NOMO-1 treated with DMSO at 0.1 percent for 48 hours (cell line): ENCODE data around the gene SNRNP27.
A peak's percentile ranks its signal among the peaks of the same experiment; 100 is the strongest.

Experiments used
- DNase-seq: peaks from one replicate; lab custom pipeline; 2025; ENCODE audit not compliant: unreplicated experiment; lab: John Stamatoyannopoulos, UW

The SNRNP27 gene

DNA sequence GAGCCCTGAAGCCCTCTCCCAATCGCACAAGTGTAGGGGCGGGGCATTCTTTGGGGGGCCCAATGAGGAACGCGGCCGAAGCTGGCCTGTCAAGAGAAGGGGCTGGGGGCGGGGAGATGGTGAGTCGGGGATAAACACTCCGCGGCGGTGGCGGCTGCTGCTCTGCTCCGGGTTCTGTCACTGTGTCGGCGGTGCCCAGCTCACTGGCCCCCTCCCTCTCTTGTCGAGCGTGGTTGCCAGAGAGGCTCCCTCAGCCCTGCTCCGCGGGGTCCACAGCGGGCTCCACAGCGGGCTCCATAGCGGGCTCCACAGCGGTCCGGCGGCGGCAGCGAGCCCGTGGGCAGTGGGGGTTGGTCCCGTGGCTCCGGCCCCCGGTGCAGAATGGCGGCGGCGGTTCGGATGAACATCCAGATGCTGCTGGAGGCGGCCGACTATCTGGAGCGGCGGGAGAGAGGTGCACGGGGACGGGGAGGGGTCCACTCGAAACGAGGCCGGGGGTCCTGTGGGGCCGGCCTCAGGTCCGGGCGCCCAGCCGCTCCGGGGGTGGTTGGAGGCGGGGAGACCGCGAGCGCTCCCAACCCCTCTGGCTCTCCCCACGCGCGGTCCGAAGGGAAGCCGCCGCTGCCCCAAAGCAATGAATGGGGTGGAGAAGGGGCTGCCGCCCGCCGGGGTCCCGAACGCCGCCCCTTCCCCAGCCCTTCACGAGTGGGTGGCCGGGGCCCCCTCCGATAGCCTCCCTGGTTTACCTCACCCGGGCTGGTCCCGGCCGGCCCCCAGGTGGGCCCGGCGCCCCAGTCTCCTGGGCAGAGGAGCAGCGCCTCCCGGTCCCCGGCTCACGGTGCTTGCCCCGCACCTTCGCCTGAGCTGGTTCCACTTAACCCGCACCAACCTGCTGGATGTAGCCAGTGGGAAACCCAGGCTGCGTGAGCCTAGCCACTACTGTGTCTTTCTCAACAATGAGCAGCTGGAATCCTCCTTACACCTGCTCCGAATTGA, 21.5 kb downstream of the SNRNP27 start, which contains the start of gene MXD1:
MXD1 (plus strand) TSS at position 160 of the 996 bp plus-strand sequence; CDS start at position 382, 222 bp downstream.
- DNase-seq, result no peak

DNA sequence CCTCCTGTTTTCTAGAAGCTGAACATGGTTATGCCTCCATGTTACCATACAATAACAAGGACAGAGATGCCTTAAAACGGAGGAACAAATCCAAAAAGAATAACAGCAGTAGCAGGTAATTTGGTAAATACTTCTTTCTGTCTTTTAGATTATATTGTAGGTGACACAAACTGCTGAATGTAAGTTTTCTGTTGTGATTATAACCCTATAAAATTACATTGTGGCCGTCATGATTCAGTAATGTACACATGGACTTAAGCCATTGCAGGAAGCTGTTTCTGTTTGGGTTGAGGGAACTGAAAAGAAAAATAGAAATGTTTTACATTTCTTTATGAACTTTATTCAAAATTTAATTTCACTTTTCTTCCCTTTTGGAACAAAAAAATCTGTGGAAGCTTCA, 22.4 kb downstream of the SNRNP27 start:
- DNase-seq, result no peak

DNA sequence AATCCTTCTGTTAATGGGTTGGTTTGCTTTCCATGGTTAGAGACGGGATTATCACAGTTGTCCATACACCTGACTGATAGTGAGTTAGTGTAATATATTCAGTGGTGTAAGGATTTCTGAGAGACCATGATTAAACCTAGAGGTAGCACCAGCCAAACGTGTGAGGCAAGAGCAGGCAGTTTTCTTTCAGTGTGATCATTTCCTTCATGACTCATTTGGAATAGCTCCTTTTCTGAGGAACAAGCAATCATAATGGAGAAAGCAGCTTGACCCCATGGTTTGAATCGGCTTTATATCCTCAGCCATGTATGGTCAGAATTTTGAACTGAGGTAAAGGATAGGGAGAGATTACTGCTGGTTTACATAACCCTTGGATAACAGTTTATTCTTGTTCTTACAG, 24.1 kb downstream of the SNRNP27 start:
- peak; percentile 31 for DNase-seq

DNA sequence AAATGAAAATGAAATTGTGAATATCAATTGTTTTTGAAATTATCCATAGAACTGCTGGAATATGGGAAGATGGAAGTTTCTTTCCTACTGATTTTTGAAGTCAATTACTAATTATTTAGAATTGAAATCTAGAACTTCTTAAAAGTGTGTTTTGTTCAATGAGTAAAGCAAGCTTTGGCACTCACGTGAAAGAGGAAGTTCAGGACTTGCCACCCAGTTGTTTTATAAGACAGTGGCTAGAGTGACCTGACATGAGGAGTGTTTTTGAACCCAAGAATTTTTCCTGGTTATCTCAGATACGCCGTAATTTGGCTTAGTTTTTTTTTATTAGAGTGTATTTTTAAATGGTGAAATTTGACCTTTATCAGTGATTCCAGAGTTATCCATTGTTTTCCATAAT, 24.6 kb downstream of the SNRNP27 start:
- DNase-seq, result peak; percentile 70

DNA sequence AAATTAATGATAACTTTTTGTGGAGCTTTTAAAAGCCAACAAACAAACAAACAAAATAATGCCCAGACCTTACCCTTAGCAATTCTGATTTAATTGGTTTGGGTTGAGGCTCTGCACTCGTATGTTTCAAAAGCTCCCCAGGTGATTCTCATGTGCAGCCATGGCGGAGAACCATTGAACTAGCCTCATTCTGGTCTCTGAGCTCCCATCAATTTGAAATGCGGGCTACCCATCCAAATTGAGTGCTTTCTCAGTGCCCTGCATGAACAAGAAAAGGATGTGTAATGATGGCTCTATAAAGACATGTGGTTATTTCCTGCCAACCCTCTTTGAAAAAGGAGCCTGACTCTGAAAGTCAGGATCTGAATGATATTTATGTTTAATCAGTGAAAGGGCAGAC, 29.4 kb downstream of the SNRNP27 start:
- DNase-seq, result no peak

DNA sequence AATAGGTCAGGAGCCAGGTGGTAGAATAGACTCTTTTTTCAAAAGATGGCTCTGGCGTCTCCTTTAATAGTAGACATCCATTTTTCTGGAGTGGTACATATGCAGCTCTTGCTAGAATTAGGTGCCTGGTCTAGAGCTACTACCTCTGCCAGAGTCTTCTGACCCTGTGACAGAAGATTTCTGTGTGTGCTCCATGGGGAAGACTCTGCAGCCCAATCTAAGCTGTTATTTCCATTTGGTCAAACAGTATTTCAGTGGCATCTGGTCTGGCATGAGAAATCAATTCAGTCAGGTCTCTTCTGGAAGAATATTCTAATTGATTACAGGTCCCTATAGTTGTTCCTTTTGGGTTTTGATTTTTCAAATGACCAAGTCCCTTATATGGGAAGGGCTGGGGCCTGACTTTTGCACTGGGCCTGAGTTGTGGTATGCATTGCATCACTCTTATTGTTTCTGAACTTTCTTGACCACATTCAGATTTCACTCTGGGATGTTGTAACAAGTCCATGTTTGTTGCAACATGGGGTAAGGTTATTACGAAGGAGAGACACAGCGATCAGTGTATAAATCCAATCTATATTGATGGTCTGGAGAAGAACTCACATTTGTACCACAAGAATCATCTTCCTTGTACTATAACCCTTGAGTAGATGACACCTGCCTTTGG, 33.2 kb downstream of the SNRNP27 start:
- peak; percentile 87 for DNase-seq

DNA sequence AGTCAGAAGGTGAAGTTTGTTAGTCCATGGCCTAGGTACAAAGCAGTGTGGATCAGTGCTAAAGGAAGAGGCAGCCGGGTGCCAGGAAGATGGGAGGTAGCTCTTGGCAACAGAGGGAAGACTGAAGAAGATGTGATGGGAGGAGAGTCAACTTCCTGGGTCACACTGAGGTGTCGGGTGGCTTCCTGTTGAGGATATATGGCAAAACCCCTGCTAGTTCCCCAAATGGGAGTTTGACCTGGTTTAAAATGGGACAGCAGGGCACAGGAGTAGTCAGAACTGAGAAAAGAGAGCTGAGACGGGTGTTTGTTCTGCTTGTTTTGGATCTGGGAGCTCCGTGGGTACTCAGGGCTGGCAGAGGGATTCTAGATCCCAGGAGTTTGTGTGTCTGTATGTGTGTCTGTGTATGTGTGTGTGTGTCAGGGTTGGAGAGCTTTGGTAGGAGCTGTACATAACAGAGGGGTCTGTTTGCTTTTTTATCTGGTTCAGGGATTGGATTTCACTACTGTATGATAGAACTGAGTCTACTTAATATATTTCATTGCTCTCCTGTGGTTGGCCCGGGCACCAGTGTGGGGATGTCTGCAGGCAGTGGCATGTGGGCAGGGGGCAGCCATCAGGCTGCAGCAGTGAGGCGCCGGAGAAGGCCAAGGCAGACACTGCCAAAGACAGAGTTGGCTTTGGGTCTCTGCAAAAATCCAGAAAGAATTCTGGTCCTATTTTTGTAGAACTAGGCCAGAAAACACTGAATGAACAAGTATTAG, 38.3 kb downstream of the SNRNP27 start:
- DNase-seq, result peak; percentile 12

DNA sequence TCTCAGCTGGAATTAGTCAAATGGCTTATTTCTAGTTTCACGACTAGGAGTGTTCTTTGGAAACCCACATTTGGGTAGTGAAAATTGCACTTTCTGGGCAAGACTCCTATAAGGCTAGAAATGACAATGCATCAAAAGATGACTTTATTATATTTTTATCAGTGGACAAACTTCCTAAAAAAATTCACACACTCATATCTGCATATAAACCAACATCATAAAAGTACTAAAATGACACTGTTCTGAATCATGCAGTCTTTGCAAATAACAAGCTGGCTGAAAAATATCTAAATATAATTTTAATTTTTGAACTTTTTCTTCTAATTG, 38.8 kb downstream of the SNRNP27 start:
- DNase-seq, result no peak

DNA sequence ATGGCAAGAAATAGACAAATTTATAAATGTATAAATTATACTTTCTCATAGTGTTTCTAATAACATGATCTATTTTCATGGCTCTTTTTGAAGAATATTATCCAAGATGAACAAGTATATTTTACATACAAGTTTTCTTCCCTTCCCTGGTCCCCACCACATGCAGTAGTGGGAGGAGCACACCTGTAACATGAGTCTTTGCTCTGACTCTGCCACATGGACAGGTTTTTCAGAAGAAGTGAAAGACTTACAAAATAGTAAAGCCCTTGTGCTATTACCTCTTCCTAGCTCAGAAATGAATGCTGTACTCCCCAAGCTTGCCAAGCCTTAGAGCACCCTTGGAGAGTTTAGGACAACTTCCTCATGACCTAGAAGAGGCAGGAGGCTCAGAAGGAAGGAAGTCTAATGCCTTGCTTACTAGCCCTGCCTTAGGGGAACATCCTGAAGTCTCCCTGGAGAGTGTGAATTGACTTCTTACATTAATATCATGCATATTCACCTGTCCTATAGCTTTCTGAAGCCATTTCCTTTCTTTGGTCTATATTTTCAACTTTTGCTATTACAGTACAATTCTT, 39.6 kb downstream of the SNRNP27 start:
- DNase-seq, result peak; percentile 32

DNA sequence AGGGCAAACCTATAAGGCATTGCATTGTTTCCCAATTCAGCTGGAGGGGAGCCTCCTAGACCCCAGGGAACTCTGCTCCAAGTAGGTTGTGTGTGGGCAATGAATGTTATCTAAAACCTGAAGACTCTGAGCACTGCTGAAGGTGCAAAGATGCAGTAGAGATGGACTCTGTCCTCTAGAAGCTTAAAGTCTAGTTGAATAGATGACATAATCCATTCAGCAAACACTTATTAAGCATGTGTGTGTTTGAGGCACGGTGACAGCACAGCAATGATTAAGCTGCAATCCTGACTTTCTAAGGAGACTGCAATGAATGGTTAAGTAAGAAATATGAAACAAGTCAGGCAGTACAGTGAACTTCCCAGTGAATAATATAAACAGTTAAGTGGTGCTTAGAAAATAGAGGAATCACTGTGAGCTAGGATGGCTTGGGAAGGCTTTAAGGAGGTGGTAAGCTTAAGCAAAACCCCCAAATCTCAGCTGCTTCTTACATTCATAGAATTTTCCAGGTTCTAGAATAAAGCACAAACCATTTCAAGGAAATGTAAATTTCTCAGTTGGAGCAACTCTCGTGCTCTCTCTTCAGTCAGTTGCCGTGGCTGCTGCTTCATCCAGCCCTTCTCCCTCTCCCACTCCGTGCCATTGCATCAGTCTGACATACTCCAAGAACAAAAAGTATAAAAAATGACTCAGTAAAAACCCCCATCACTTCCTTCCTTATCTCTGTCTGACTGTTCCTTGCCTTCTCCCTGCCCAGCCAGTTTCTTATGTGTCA, 40.3 kb downstream of the SNRNP27 start:
- peak; percentile 53 for DNase-seq

DNA sequence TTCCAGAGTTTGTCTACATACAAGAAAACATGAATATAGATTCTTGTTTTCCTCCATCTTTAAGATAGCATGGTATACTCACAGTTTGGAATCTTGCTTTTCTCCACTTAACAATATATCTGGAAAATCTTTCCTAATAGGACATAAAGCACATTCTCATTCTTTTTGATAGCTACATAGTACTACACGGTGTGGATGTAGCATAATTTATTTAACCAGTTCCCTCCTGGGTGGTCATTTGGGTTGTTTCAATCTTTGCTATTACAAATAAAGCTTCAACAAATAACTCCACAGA, 40.8 kb downstream of the SNRNP27 start:
- no peak for DNase-seq

DNA sequence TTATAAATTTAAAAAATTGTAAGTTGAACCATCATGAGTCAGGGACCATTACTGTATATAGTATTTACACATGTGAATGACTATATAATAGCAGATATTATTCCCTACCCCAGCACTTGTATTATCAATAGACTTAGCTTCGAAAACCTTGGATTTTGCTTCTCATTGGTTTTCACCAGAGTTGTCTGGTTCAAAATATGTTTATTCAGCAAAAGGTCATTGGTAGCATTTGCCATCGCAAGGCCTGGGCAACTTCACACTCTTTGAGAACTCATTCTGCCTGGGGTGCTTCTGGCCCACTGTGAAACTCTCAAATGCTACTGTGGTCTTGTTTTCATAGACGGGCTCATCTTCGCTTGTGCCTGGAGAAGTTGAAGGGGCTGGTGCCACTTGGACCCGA, 41.3 kb downstream of the SNRNP27 start:
- DNase-seq, result no peak

DNA sequence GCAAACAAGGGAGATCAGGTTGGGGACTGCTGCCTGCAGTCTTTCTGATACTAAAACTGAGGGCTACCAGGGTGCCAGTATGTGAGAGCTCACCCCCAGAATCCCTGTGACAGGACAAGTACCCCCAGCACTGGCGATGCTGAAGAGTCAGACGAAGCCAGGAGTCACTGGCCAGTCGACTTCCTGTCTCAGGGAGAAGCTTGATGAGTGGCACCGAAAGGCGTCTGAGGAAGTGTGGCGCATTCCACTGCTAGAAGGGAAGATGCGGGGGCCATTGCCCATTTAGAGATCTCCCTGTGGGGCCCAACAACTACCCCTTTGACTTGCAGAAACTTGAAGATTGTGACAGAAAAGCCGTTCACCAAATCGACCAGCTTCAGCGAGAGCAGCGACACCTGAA, 43.1 kb downstream of the SNRNP27 start:
- no peak for DNase-seq

DNA sequence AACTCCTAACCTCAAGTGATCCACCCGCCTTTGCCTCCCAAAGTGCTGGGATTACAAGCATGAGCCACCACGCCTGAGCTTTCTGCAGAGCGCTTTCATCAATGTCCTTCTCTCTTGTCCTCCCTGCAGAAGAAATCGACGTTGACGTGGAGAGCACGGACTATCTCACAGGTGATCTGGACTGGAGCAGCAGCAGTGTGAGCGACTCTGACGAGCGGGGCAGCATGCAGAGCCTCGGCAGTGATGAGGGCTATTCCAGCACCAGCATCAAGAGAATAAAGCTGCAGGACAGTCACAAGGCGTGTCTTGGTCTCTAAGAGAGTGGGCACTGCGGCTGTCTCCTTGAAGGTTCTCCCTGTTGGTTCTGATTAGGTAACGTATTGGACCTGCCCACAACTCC, 44.2 kb downstream of the SNRNP27 start:
- no peak for DNase-seq

DNA sequence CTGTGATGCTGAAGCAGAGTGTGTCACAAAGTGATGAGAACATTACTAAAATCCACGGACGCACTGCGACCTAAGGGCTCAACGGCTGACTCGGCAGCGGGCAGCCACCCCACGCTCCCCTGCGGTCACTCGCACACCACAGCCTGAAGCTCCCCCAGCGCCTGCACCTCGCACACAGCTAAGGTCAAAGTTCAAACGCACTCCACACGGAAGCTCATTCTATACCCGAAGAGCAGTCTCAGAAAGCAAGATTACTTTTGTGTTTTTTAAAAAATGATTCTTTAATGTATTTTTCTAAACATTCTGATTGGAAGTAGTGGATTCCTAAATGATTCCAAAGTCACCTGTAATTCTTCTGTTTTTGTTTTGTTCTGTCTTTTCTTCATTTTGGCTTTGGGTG, 46.0 kb downstream of the SNRNP27 start:
- DNase-seq, result no peak

DNA sequence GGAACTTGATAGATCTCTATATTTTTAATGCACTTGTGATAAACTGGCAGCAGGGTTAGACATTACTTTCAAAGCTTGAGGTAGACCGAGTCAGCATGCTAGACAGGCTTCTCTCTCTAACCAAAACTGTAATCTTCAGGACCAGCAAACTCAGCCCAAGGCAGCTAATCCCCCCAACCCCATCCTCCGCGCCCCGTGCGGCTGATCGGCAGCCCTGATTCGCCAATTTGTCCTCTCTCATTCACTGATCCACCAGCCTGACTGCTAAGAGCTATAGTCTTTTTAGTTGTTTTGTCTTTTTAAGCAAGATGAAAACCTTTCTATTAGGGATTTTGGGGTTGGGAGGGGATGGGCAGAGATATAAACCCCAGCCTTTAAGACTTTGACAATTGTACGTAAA, 46.9 kb downstream of the SNRNP27 start:
- DNase-seq, result no peak

DNA sequence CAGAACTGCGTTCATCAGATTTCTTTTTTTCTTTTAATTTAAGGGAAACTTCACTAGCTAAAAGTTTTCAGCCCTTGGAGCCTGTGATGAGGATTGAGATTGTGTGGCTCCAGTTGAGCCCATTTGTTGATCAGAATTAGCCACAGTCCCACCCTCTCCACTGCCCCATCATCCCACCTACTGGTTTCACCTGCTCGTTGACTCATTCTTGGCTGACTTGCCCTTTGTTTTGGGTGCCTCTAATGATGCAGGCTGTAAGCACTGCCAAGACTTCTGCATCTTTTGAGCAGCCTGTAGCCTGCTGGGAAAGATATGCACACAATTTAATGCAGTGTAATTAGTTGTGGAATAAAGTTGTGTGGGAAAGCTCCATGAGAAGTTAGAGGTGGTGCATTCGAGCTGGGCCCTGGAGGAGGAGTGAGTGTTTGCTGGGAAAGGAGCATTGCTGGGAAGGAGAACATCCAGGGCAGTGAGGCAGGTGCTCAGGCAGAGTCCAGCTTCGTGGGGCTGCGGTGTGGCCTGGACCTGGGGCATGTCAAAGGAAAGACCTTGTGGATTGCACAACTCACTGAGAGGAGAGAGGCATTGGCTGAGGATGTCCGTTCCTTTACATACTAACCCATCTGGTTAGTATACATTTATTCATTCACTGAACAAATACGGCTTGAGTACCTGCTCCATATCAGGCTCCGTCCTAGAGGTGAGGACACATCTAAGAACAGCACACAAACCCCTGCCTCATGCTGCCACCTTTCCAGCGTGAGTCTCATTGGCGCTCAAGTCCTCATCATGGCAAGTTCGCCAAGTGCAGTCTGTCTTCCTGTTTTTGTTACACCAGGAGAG, 49.5 kb downstream of the SNRNP27 start:
- DNase-seq, result no peak

DNA sequence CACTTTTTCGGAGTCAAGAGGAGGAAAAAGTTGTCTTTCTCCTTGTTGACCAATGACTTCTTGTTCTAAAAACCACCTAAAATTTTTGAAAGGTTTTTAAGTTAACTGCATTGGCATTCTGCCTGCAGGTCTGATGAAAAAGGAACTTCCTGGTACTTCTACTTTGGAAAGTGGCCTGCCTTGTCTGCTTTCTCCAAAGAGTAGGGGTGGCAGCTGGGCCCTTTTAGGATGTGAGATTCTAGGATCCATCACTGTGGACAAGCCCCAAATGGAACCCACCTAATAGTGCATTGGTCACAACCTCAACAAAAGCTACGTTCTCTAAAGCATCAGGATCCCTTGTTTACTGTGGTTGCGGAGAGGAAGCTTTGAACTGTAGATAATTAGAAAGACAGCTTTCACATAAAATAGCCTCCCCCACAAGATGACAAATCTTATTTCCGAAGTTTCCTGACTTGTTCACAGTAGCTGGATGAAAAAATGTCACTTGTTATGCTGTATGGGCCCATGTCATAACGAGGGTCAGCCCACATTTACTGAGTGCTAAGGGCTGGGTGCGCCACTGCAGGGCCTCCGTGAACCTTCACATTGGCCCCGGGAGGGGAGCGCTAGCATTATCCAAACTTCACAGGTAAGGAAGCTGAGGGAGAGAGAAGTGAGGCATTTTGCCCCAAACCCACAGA, 50.2 kb downstream of the SNRNP27 start:
- no peak for DNase-seq

DNA sequence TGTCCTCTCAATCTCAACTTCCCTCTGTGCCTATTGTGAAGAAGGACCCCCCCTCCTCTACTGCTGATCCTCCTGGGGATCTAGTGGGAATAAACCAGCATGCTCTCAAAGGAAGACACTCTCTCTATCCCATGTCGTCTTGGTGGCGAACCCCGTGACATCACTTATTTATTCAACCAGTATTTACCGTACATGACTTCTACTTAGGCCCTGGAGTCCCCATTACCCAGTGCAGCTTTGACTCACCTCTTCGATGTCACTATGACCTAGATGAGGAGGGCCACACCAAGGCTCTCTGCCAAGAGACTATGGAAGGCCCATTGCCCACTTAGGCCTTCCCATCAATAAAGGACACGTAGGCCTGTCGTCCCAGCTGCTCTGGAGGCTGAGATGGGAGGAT, 51.0 kb downstream of the SNRNP27 start:
- no peak for DNase-seq
